NCI-H187 (cell line): Measurements from ENCODE around the gene CYTH3.
"Not testable (repeated sequence)": the region's sequence is repeated elsewhere in the genome, so short reads cannot be mapped to it uniquely, and the experiment has no call there.

Experiments used
- DNase-seq, 2 experiments: peaks; one replicate each; lab custom pipeline; 2025; lab: John Stamatoyannopoulos, UW

Gene CYTH3

DNA sequence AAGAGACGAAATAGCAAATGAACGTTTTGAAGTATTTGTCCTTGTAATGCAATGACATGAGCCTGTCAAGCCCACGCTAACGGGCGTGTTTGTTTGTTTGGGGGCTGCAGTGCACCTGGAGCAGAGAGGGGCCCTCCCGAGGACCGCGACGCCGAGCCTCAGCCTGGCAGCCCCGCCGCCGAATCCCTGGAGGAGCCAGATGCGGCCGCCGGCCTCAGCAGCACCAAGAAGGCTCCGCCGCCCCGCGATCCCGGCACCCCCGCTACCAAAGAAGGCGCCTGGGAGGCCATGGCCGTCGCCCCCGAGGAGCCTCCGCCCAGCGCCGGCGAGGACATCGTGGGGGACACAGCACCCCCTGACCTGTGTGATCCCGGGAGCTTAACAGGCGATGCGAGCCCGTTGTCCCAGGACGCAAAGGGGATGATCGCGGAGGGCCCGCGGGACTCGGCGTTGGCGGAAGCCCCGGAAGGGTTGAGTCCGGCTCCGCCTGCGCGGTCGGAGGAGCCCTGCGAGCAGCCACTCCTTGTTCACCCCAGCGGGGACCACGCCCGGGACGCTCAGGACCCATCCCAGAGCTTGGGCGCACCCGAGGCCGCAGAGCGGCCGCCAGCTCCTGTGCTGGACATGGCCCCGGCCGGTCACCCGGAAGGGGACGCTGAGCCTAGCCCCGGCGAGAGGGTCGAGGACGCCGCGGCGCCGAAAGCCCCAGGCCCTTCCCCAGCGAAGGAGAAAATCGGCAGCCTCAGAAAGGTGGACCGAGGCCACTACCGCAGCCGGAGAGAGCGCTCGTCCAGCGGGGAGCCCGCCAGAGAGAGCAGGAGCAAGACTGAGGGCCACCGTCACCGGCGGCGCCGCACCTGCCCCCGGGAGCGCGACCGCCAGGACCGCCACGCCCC is 118.5 kb downstream of the CYTH3 start:
- DNase-seq: no peak

DNA sequence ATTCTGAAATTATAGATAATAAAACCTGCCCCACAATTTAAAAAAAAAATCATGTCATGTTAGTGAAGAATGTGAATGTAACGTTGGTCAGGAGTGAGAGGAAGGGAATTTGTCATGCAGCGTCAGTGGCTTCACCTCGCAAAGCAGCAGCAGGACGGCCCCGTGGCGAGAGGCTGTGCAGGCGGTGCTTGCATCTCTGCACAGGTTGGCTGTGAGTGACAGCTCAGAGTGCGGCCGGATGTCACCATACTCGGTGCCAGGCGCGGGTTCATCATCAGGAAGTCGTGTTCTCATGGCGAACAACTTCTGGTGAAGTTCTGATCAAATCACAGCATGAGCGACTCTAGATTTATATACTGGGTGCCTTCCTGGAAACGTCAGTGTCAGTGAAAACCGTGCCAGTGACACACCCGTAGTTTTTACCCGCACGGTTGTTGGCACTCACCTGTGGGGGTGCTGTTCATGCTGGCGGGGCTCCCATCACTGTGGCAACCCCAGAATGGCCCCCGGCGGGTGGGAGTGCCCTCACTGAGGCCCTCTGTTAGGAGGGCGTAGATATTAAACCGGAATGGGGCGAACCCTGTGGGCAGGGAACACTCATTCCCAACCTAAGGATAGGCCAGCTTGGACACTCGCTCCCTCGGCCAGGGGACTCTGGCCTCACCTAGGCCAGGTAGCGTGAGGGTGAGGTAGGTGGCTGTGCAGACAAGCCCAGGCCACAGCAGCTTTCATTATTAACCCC is 120.3 kb downstream of the CYTH3 start:
- no peak for DNase-seq

DNA sequence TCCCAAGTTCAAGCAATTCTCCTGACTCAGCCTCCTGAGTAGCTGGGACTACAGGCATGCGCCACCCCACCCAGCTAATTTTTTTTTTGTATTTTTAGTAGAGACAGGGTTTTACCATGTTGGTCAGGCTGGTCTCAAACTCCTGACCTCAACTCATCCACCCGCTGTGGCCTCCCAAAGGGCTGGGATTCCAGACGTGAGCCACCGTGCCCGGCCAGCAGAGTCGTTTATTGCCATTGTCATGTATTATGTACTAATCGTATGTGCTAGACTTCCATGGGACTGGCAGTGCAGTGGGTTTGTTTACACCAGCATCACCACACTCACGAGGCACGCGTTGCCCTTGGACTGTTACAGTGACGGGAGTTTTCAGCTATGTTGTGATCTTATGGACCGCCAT is 120.9 kb downstream of the CYTH3 start:
- not testable (repeated sequence) for DNase-seq

DNA sequence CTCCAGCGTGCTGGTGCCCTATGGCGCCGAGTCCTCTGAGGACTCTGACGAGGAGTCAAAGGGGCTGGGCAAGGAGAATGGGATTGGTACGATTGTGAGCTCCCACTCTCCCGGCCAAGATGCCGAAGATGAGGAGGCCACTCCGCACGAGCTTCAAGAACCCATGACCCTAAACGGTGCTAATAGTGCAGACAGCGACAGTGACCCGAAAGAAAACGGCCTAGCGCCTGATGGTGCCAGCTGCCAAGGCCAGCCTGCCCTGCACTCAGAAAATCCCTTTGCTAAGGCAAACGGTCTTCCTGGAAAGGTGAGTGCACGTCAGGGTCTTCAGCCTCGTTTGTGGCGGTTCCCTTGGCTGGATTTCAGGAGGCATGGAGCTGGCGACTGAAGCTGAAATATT is 122.4 kb downstream of the CYTH3 start:
- no peak for DNase-seq

DNA sequence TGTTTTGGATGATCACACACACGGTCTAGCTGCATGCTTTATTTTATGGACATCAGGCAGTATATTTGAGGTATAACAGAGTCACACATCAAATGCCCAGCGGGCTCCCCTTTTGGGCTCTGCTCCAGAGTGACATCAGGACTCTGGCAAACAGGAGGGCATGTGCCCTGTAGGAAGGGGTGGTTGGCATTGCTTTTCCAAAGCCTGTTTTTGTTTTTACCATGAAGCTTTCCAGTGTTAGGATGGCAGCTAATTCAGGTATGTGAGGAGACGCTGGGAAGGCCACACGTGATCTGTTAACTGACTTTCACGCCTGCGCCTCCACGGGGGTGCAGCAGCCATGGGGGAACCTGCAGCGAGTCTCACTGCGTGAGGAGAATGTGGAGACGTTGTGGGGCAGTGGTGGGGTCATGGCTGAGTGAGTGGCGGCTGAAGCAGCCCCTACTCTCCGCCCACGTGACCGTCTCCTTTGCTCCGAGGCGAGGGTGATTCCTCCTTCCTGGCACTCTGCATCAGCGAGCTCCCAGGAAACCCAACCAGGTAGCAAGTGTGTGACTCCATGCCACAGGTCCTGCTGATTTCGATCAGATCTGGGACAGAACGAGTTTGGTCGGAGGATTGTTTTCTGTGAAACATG is 123.6 kb downstream of the CYTH3 start:
- DNase-seq: no peak

DNA sequence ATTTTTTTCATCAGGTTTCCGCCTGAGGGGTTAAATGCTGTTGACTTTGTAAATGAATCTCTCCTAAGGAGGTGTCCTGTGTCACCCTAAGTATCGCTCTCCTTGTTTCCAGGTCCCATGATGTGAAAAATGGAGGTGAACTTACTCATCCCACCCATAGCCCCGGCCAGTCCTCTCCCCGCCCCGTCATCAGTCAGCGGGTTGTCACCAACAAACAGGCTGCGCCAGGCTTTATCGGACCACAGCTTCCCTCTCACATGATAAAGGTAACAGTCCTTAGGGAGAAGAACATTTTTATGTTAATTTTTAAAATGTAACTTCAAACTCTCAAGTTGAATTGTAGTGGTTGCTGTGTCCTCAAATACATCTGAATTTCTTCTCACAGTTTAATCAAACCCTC is 124.8 kb downstream of the CYTH3 start:
- DNase-seq: no peak

DNA sequence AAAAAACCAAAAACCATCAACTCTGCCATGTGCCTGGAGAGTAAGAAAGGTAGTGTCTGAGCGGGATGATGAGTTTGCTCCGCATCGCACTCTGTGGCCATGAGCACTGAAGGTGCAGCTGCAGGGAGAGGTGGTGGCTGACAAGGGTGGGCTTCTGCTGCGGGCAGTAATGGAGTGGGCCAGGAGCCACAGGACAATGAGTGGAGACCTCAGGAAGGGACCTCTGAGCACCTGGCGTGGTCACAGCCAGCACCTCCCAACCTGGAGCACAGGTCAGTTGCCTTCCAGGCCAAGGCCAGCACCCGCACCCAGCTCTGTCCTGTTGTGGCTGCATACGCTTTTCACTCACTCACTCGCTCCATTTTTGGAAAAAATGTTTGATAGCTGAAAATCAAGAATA is 125.8 kb downstream of the CYTH3 start:
- DNase-seq: no peak

DNA sequence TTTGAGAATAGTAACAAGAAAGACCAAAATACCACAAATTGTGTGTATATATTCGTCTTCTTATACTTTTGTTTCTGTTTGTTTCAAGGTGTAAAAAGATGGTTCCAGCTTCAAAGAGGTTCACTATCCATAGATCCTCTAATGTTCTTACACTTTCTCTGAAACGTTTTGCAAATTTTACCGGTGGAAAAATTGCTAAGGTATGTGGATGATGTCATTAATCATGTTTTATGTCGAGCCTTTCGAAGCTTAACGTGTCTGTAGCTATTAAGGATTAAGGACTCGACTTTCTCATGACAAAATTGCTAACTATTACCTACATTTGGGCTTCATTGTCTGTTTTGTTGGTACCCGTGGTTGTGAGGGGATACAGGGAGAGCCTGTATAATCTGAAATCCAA is 128.4 kb downstream of the CYTH3 start:
- DNase-seq: no peak

DNA sequence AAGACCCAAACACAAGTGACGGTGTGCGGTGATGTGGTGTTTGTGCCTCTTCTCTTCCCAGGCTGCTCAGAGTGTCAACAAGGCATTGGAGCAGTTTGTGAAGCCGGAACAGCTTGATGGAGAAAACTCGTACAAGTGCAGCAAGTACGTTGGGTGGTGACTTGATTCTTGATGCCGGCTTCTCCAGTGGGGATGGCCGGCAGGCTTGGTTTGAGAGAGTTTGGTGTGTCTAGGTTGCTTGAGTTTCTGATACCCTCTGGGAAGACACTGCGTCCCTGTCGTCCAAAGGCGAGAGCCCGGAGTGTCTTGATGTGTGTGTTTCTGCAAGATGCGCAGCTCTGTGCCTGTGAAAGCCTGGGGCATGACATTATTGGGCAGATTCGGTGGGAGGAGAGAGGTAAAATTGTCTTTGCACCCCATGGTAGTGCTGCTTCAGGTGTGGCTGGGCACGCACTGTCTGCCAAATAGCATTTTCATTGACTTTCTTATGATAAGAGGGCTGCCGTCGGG is 129.5 kb downstream of the CYTH3 start:
- no peak for DNase-seq

DNA sequence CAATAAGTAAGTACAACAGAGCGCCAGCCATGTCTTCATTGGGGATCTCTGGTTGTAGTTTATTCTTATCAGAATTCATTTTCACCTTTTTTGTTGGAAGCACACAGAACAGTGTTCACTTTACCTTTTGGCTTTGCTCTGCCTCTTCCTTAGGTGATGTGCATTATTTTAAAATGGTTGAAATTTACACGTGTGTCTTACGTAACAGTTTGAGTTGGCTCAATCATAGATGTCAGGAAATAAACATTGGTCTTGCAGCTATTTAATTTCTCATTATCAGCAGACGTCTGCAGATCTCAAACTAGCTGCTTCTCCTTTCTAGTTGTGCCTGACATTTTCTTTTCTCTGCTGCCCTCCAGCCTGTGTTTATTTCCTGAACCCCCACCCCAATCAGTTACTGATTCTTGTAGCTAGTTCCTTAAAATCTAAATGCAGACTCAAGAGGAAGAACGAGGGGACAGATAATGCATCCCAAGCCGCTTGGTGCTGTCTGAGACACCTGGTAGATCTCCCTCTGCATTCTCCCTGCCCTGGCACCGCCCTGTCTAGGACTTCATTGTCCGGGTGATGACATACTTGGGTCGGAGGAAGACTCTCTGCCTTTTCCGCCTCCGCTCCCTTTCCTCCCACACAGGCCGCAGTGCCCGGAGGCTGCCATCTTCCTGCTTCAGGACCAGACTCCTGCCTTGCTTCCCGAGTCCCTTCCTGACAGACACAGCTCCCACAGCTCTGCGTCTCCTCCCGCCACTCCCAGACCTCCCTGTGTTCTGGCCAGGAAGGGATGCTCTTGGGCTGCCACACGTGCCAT is 133.0 kb downstream of the CYTH3 start:
- no peak for DNase-seq

DNA sequence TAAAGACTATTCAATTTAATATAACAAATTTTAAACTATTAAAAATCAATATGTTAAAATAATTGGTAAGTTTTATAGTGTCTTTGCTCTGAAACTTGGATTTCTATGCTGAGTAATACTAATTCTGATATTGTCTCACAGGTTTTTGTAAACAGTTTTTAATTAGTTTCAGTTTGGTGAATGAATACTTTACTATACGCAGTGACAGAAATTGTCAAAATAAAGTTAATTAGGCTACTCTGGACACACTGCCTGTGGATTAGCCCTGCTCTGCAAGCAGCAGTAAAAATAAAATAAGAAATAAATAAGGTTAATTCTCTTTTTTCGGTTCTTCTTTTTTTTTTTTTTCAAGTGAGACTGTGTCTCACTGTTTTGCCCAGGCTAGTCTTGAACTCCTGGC is 135.9 kb downstream of the CYTH3 start:
- no peak for DNase-seq

DNA sequence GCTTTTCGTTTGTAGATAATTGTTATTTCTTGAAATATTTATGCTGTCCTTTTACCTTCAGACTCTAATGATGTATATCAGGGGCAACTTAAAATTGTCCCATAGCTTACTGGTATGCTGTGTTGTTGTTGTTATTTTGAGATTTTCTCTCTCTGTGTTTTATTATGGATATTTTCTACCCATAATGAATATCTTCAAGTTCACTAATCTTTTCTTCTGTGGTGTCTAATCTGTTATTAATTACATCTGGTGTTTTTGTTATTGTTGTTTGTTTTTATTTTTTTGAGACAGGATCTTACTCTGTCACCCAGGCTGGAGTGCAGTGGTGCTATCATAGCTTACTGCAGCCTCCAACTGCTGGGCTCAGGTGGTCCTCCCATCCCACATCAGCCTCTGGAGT is 139.2 kb downstream of the CYTH3 start:
- DNase-seq: no peak

DNA sequence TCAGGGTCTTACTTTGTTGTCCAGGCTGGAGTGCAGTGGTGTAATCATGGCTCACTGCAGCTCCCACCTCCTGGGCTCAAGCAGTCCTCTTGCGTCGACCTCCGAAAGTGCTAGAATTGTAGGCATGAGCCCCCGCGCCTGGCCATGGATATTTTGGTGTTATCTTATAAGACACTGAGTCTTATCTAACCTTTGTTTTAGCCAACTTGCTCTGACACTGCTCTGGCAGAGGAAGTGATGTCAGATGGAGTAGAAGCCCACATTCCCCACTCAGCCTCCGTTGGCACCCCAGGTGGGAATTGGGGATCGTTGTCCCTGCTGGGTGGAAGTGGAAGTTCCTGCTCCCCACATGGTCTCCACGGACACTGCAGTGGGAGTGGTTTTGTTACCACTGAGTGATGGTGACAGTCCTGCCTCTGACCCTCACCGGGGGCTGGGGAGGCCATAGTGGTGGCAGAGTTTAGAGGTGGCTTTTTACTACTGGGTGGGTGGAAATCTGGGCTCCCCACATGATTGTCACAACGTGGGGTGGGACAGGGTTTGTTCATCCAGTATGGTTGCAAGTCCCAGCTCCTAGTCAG is 142.3 kb downstream of the CYTH3 start:
- no peak for DNase-seq

DNA sequence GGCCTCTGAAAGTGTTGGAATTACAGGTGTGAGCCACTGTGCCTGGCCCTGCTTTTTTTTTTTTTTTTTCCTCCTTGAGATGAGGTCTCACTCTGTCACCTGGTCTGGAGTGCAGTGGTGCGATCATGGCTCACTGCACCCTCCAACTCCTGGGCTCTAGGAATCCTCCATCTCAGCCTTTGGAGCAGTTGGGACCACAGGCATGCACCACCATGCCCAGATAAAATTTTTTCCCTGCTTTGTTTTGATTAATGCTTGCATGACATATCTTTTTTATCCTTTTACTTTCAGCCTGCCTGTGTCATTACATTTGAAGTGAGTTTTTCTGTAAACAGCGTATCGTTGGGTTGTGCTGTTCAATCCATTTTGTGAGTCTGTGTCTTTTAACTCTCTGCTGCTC is 144.2 kb downstream of the CYTH3 start:
- no peak for DNase-seq

DNA sequence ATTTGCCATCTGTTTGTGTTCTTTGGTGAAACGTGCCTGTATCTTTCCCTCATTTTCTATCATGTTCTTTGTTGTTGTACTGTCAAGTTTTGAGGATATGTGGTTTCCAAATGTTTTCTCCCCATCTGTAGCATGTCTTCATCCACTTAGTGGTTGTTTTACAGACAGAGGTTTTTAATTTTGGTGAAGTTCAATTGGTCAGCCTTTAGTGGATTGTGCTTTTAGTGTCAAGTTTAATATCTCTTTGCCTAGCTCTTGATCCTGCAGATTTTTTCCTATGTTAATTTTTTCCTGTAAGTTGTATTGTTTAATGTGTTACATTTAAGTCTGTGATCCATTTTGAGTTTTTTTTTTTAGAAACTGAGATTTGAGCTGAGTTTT is 145.3 kb downstream of the CYTH3 start:
- no peak for DNase-seq

DNA sequence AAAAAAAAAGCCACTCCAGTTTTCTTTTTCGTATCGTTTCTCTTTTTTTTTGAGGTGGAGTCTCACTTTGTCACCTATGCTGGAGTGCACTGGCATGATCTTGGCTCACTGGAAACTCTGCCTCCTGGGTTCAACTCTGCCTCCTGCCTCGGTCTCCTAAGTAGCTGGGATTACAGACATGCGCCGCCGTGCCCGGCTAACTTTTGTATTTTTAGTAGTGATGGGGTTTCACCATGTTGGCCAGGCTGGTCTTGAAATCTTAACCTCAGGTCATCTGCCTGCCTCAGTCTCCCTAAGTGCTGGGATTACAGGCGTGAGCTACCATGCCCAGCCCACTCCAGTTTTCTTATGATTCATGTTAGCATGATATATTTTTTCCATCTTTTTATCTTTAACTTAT is 148.6 kb downstream of the CYTH3 start:
- DNase-seq: no peak

DNA sequence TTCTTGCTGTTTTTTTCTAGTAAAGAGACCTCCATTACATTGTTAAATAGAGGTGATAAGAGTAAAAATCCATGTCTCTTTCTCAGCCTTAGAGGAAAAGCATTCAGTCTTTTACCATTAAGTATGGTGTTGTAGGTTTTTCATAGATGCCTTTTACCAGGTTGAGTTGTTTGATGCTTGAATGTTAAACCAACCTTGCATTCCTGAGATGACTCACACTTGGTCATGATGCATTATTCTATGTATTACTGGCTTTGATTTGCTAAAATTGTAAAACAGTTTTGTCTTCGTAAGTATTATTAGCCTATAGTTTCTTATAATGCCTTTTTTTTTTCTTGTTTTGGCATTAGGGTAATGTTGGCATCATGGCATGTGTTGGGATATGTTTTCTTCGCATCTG is 151.3 kb downstream of the CYTH3 start:
- DNase-seq: no peak

DNA sequence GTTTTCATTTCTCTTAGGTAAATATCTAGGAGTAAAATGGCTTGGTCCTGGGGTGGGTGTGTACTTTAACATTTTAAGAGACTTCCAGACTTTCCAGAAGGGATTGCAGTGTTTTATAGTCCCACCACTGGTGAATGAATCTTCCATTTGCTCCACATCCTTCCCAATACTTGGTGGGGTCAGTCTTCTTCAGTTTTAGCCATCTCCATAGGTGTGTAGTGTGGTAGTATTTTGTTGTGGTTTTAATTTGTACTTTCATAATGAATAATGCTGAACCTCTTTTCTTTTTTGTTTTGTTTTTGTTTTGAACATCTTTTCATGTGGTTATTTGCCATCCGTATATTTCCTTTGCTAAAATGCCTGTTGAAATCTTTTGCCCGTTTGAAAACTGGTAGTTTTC is 154.9 kb downstream of the CYTH3 start:
- DNase-seq: no peak

DNA sequence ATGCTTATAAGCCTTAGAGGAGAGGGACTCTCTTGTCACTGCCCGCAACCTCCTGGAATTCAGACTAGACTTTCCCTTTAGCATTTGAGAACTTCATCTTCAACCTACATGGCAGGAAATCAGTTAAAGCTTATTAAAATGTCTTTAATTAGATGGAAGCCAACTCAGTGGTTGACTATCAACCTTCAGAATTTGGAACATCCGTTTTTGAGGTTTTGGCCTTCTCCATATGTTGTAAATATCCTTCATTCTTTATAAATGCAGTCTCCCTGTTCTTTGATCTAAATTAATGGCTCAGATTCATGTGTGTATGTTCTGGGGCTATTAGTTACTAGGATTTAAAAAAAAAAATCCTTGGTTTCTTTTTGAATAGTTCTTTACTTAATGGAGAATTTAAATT is 156.2 kb downstream of the CYTH3 start:
- DNase-seq: no peak
